ENCODE measurements around the gene PTPRT.

Gene PTPRT

DNA sequence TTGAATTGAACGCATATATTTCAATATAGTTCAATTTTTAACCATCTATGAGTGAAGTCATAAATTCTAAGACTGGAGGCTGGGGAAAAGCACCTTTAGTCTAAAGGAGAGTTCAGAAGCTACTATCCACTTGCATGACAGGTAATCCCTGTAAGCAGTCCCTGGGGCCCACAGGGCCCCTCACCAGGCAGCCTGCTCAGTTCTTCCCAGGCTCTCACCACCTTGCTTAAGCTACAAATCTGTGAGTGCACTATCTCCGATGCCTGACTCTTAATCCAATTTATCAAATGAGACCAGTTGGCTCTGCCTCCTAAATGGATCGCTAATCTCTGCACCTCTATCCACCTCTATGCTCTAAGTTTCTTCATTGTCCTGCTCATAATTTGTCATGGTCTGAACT is 413.8 kb downstream of the PTPRT start:
- no peak for DNase-seq

DNA sequence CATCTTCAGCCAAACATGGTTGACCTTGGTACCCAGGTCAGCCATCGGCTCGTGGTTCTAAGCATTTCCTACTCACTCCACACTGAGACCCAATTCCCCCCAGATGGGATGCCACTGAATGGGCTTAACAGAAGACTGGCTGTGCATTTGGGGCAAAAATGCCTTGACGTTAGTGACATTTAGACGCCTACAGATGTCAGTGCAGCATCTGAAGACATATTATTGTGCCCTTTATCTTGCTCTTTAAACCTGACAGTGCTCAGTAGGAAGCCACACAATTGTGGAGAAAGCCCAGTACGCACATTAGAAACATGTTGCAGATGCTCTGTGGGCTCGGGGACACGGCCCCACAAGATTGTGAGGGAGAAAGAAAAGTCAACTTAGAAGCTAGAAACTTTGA is 414.7 kb downstream of the PTPRT start:
- DNase-seq = no peak

DNA sequence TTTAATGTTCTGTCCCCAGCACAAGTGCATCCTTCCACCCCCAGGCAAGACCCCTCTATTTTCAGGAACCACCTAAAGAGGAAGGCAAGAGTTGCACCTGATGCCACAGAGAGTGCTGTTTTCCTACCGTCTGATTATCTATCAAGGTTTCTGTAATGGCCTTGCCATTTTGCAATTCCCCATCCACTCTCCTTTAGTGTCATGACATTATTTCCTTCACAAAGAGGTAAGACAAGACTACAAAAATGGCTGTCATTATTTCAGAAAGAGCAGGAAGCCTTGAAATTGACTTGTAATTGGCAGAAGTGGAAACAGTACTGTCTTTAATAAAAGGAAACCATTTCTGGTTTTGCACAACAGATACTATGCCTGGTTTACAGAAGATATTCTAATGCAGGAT is 426.7 kb downstream of the PTPRT start:
- no peak for DNase-seq

DNA sequence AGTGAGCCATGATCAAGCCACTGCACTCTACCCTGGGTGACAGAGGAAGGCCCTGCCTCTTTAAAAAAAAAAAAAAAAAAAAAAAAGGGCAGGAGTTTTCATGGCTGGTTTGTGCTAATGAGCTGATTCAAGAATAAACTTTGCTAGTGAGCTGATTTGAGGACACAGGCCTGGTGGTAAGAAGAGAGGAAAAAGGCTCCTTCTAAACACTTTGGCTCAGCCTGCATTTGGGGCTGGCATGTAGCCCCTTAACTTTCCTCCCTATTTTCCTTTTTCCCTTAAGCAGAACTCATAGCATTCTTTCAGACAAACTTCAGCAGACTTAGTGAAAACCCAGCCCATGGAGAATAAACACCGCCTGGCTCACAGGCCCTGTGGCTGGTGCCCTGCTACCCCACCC is 432.7 kb downstream of the PTPRT start:
- DNase-seq = no peak

DNA sequence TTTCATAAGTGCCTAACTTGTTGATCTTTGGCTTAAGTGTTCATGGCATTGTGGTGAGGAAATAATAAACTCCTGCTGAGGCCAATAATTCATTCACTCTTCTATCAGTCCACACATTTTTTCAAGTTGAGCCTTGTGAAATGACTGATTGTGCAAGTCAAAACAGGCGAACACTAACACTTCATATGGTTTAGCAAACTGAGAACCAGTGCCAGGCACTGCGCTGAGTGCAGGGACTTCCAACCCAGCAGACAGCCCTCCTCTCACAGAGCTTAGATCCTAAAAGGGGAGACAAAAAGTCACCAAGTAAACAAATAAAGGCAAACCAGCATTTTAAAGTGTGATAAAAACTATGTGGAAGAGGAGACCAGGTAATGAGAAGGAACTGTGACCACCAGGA is 435.0 kb downstream of the PTPRT start:
- DNase-seq = no peak

DNA sequence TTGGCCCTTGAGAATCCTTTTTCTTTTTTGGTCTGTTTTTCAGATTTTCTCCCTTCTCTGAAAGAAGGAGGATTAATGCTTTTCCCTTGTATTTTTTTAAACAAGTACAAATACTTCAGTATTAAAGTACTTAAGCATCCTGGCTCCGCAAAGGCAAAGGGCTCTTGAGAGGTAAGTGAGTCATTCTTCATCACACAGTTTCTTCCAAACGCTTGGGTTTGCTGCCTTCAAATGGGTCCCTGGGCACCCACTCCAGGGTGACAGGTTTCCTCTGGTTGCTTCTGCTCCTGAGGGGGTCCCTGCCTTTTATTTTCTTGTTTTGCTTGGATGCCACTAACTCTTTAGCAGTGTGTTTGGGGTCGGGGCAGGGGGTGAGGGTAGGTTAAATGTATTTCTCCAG is 437.1 kb downstream of the PTPRT start:
- no peak for DNase-seq

DNA sequence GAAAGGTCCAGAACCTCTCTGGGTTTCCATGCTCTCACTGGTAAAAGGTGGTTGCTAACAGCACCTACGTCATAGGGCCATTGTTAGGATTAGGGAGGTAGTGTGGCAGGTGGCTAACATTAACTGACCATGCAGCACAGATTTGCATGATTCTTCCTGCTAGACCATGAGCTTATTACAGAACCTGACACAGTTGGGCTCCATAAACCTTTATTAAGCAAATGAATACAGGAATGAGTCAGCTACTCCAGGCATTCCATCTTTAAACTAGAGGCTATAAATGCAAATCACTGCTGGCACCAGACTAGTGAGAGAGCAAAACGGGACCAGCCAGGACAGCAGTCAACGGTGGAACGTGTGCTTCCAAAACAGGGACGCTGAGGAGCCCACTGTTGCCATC is 440.1 kb downstream of the PTPRT start:
- DNase-seq = no peak

DNA sequence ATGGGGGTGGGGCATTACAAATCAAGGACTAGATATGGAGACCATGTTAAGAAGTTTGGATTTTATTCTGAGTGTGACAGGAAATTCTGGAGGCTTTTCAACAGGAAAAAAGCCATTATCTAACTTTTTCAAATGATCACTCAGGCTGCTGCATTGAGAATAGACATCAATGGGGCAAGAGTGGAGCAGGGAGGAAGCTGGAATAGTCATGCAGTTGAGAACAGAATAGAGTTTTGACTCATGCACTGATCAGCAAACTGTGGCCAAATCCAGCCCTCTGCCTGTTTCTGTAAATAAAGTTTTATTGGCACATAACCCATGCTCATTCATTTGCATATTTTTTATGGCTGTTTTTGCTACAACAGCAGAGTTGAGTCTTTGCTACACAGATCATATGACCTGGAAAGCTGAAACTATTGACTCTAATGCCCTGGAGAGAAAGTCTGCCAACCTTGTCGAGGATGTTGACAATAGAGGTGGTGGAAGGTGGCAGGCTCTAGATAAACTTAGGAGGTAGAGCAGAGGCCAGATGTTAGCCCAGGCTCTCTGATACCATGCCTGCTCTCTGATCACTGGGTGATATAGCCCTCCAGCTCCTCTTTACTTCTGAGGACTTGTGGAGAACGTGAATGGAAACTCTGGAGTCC is 441.8 kb downstream of the PTPRT start:
- no peak for DNase-seq

DNA sequence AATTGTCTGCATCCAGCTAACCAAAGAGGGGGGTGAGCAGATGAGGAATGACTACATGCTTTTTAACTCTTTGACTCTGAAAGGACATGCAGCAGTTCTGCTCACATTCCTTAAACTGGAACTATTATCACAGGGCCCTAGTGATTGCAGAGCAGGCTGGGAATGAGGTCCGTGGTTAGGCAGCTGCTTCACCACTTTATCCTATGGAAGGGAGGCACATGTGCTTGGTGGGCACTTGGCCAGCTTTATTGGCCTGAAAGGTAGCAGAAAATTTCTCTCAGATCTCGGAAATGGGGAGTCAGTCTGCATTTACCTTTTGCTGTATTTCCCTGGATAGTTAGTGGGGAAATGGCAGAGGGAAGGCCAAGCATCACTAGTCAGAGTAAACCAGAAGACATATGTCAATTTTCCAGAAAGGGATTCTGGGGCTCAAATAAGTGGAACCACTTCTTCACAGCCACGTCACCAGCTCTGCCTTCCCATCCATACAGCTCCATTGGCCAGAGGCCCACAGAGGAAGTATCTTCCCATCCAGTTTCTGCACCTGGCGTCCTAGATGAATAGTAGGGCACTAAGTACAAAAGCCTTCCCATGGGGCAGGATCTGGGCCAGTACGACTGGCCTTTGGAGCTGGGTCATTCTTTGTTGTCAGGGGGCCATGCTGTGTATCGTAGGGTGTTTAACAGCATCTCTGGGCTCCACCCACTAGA is 444.8 kb downstream of the PTPRT start:
- DNase-seq = no peak

DNA sequence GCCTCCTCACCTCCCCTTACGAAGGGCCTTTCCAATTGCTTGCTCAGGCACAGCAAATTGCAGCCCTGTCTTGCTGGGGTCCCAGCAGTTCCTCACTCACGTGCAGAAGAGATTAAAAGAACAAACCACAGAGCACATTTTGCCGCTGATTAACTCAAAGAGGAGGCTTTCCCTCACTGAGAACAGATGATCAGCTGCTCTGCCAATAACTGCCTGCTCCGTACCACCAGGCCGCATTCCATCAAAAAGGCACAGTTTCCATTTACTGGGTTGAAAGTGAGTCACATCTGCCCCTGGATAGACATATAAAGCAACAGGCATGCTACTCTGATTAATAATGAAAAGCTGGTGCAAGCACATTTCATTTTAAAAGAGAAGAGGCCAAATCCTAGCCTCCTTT is 446.8 kb downstream of the PTPRT start:
- no peak for DNase-seq

DNA sequence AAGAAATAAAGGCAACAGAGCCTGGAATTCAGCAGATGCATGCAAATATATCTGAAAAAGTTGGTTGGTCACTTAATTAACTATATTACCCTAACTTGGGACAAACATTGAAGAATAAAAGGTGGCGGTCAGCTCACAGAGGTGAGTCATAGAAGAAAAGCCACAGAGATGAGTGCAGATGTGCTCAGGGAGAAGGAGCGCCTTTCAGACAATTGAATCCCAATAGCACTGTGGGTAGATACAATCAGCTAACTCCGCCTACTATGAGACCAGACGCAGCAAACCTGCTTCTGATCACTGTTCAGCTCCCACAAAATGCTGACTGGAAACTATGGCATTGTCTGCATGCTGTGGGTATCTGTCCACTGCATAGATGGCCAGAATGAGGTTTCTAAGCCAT is 447.8 kb downstream of the PTPRT start:
- DNase-seq = no peak

DNA sequence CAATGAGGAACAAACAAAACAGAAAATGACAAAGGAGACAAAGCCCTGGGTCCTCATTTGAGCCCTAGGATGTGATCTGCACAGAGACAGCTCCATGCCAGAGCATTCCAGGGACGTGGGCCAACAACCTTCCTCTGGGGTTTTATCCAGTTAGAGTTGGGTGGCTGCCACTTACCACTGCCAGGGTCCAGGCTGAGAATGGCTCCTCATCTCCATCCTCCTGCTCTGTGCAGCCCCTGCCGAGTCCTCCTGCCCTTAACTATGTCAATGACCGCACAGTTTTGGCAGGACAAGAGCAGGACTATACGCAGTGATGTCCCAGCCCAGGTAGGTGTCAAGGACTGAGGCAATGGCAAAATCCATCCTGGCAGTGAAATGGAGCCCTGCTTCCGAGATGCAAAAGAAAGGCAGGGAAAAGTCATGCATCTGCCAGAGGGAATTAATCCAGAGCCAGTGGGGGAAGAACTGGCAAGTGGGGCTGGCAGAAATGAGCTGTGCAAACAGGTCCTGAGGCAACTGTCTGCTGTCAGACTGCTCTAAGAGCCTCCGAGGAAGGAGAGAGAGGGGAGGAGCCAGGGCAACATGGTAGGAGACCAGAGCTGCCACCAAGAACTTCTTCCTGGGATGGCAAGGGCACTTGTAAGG is 449.4 kb downstream of the PTPRT start:
- no peak for DNase-seq

DNA sequence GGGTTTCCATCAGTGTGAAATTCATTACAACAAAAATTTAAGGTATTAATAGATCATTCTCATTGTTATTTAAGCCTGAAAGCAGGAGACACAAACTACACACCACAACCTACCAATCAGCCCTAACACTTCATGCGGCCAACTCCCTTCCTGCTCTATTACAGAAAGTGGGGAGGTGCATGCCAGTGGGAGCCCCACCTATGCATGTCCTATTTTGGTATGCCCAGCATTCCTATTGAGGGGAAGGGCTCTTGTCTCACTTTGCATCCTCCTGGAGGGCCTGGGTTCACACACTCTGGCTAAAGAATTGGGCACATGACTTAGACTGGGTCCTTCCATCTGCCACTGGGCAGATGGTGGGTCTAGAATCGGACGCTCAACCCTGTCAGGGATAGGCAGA is 450.0 kb downstream of the PTPRT start:
- no peak for DNase-seq

DNA sequence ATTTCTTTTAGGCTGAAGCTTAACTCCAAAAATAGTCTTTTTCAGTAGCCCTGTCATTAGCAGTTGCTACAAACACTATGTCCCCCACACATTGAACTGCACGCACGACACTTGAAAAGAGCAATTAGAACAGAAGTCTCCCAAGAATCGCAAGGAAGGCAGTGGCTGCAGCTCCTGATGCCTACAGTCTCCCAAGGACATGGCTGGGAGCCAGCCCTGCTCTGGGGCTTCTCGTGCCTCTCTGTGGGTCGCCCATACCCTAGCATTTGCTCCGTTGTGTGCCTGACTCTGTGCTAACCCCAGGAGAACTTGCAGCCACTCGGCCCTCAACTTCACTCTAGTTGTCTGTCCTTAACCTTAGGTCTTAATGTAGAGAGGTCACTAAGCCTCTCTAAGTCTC is 454.2 kb downstream of the PTPRT start:
- DNase-seq = no peak

DNA sequence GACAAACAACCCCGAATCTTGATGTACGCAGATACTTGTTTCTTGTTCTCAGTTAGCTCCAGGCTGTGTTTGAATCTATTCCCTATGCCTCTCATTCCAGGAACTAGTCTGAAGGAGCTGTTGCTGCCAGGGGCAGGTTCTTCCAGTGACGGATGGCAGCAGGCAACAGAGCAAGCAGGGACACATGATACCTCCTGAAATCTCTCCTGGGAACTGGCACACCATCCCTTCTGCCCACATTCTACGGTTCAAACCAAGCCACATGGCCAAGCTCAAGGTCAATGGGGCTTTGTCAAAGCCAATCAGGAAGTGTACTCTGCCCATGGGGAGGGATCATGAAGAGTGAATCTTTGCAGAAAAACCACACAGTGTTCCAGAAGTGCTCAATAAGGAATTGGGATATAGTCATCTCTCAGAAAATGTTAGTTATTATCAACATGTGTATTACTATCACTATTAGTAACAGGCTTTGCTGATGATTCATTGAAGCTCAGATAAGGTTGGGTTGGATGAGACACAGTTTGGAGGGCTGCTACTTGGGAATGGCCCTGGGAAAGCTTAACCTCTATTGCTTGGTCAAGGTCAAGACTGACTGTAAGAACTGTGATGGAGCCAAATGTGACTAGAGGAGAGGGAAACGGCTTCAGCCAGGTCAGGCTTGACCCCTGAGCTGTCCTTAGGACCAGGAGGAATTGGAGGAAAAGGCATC is 454.9 kb downstream of the PTPRT start:
- DNase-seq = no peak

DNA sequence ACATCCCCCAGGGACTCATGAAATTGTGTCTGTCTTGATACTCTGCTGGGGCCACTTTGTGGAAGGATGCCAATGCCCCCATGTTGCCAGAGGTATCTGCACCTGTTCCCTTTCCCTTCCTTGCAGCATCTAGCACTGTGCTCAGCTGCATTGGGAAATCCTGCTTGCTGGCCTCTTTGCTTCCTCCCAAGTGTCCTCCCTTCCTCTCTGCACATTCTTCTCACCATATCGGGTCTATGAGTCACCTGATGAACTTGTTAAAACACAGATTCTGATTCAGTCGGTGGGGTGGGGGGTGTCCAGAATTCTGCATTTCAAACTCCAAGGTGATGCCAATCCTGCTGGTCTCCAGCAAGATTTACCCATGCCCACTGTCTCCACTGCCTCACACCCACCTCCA is 467.8 kb downstream of the PTPRT start:
- DNase-seq = no peak

DNA sequence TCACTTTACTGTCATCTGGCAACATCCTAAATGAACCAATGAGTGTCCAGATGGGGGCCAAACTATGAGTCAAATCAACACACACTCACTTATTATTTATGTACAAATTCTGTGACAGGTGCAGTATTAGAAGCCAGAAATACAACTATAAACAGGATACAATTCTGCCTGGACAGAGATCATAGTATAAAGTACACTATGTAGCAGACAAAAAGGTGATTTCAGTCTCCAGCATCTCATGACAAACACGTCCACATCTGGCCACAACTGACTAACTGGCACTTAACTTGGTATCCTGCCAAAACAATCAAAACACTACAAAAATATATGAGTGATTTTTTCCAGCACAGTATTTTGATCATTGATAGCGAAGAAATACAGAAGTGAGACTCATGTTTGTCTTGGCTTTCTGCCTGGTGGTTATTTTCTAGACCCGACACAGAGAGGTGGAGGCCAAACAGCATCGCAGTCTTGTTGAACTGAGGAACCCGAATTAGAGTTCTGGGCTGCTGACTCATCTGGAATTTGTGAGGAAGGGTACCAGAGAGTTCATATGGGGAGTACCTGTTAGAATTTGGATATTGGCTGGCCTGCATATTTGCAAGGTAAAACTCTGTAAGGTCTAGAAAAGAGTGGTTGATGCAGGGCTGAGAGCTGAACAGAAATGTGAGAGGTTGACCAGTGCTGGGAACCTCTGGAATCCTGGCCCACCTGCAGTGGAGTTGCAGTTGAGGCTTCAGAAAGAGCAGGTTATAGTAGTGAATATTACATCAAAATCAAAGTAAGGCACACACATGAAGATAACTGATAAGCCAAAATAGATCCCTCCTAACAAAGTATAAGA is 475.2 kb downstream of the PTPRT start:
- DNase-seq = no peak

DNA sequence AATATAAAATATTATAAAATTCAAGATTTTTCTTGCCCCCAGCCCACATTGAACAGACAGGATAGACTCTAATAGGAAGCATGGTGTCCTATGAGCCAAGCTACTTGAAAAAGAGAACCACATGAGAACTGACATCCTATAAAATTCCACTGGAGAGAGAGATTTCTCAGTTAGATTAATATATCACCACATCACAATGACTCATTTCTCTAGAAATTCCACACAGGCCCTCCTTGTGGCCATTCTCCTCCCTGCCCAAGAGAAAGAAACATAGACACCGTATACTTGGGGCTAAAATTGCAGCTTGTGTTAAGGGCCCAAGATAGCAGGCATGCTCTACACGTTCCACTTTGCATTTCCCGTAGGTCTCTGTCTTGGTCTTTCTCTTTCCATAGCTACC is 481.4 kb downstream of the PTPRT start:
- DNase-seq = no peak

DNA sequence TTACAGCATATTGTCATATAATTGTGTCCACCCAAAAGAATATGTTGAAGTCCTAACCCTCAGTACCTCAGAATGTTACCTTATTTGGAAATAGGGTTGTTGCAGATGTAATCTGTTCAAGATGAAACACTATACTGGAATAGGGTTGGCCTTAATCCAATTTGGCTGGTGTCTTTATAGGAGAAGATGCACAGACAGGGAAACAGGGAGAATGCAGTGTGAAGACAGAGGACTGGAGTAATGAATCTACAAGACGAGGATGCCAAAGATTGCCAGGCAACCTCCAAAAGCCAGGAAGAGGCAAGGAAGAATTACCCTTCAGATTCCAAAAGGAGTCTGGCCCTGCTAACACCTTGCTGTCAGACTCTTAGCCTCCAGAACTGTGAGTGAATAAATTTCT is 482.9 kb downstream of the PTPRT start:
- DNase-seq = no peak

DNA sequence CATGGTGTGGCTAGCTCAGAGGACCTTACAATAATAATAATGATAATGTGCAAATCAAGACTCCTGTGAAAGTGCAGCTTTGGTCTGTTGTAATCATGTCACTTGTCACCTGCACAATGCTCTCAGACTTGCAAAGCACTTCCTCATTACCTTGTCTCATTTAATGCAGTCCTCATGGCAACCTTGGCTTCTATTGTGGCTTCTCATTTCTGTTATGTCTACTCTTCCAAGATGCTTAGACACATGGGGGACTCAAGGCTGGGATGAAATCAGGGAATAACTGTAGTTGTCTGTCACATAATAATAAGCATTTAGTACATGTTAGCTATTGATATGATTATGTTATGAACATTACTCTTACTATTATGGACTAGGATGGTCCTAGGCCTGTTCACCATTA is 484.2 kb downstream of the PTPRT start:
- no peak for DNase-seq

DNA sequence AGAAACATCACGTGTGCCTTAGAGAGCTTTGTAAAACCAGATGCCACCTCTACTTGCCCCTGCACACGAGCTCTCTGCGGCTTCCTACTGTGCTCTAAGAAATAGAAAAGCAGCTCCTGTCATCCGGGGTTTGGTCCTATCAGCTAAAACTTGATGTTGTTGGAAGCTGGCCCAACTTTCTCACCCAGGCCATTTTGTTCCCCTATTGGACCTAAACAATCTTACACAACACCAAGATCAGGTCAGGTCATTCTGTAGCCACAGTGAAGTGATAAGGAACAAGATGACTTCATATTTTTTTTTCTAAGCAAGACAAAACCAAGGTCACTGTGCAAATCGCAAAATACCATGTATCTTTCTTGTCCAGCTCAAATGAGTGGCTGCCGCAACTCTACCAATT is 486.0 kb downstream of the PTPRT start:
- DNase-seq = no peak

DNA sequence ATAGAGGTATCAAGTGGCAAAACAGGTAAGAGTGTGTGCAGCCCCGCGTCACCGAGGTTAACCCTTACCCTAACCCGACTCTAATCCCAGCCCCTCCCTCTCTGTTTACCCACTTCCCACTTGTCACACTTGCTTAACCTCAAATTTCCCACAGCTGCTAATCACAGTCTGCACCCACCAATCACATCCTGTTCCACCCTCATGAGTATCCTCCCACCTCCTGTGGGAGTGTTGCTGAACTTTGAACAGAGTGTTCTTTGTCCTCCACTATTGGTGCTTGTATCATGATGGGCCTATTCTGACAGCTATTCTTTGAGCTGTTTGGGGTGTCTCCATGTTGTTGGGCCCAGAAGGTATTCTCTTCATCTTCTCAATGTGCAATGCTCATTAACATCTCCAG is 487.8 kb downstream of the PTPRT start:
- DNase-seq = no peak

DNA sequence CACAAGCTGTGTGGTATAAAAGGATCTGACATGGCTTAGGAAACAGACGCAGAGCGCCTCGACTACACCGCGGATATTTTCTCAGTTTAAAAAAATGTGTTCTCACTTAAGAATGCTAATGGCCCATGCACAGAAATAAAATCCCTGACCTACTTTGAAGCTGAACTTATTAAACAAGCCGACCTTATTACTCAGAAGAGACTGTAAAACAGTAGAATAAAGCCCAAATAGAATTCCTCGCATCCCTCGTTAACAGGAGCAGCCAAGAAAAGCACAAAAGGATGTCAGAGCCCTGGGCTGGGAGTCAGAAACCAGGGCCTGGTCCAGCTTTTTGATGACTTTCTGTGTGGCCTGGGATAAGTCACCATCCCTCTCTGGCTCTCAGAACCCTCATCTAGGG is 489.3 kb downstream of the PTPRT start:
- no peak for DNase-seq
